ENCODE results near the gene MZF1. TPM values are rescaled to one million over a fixed set of nuclear protein-coding genes. Genes with fewer than 3 reads are reported as not detected.
"Not testable (repeated sequence)": the region's sequence is repeated elsewhere in the genome, so short reads cannot be mapped to it uniquely, and the experiment has no call there.

Gene MZF1
- polyA plus RNA-seq, 3 donors = 1.6 to 55.6 (median 1.7) TPM

GRCh38 chr19:58542641-58543372 lies 30.3 kb downstream of the MZF1 start:
- H3K4me3 ChIP-seq (replicated peaks in 1 of 3; ENCODE audit: low read depth in 2 of 3, low read length in 3 of 3) = peak overlapping the region in 1 of 3 experiments; percentile 93
- H3K27me3 ChIP-seq (ENCODE audit: control insufficient read depth in 2 of 2, insufficient read depth in 2 of 2, low read length in 2 of 2) = peaks cover 8 to 18% of the 10 kb centered on the region in 2 donors
- H2AFZ ChIP-seq (ENCODE audit: insufficient read depth, low read depth, low read length, poor library complexity, severe bottlenecking); H3K9ac ChIP-seq (ENCODE audit: insufficient read depth, low read length, poor library complexity, severe bottlenecking); H3K9me3 Mint-ChIP-seq; H3K36me3 ChIP-seq (replicated peaks in 1 of 2; ENCODE audit: control insufficient read depth in 1 of 2, insufficient read depth in 2 of 2, low read length in 2 of 2); intact Hi-C loops (cut with micrococcal nuclease); H3K4me3 Mint-ChIP-seq; H3K9me3 ChIP-seq (replicated peaks in 1 of 2; ENCODE audit: control insufficient read depth in 1 of 2, insufficient read depth in 1 of 2, low read length in 2 of 2); H3K4me2 ChIP-seq (replicated peaks; ENCODE audit: extremely low read depth, low read length, poor library complexity, severe bottlenecking): not testable (repeated sequence)
- Mint-ChIP-seq H3K36me3 (peaks cover 9 to 20% of the 10 kb centered on the region in 2 donors), H3K27me3 (ENCODE audit: low read depth in 3 of 3) (peaks cover 14 to 29% (median 21%) of the 10 kb centered on the region in 3 donors), H3K4me1 (peaks cover 45% of the 10 kb centered on the region), H3K27ac (peak overlapping the region; percentile 63 to 100 (median 99))
- H3K79me2 ChIP-seq (ENCODE audit: insufficient read depth, low read length) = peaks cover 32% of the 10 kb centered on the region
- peak in 1 of 3 donors; percentile 46 for DNase-seq
- H4K20me1 ChIP-seq (ENCODE audit: insufficient read depth, low read length) = peaks cover 32% of the 10 kb centered on the region
- peaks cover 39 to 43% of the 10 kb centered on the region in 2 donors for H3K4me1 ChIP-seq (ENCODE audit: control insufficient read depth in 1 of 2, insufficient read depth in 2 of 2, low read length in 2 of 2)
- WGBS (ENCODE audit: insufficient coverage) = 92% methylated on average over 15 of the region's 18 CpGs
- H3K27ac ChIP-seq (ENCODE audit: low read depth in 1 of 2, low read length in 2 of 2) = peak overlapping the region in 1 of 2 donors; percentile 100

GRCh38 chr19:58539169-58539559 lies 34.0 kb downstream of the MZF1 start:
- Mint-ChIP-seq H3K27me3 (ENCODE audit: low read depth in 3 of 3) (peaks cover 22 to 38% (median 27%) of the 10 kb centered on the region in 3 donors), H3K4me1 (peaks cover 30% of the 10 kb centered on the region), H3K27ac (peak overlapping the region in 1 of 7 donors; percentile 69)
- H3K4me3 Mint-ChIP-seq; intact Hi-C loops (cut with micrococcal nuclease); H3K9me3 Mint-ChIP-seq; H3K79me2 ChIP-seq (ENCODE audit: insufficient read depth, low read length); H3K4me2 ChIP-seq (replicated peaks; ENCODE audit: extremely low read depth, low read length, poor library complexity, severe bottlenecking); H3K27ac ChIP-seq (ENCODE audit: low read depth in 1 of 2, low read length in 2 of 2); H3K9ac ChIP-seq (ENCODE audit: insufficient read depth, low read length, poor library complexity, severe bottlenecking); H4K20me1 ChIP-seq (ENCODE audit: insufficient read depth, low read length); H2AFZ ChIP-seq (ENCODE audit: insufficient read depth, low read depth, low read length, poor library complexity, severe bottlenecking); H3K9me3 ChIP-seq (replicated peaks in 1 of 2; ENCODE audit: control insufficient read depth in 1 of 2, insufficient read depth in 1 of 2, low read length in 2 of 2); H3K36me3 Mint-ChIP-seq; H3K4me3 ChIP-seq (replicated peaks in 1 of 3; ENCODE audit: low read depth in 2 of 3, low read length in 3 of 3); H3K36me3 ChIP-seq (replicated peaks in 1 of 2; ENCODE audit: control insufficient read depth in 1 of 2, insufficient read depth in 2 of 2, low read length in 2 of 2): not testable (repeated sequence)
- Histone ChIP-seq H3K4me1 (ENCODE audit: control insufficient read depth in 1 of 2, insufficient read depth in 2 of 2, low read length in 2 of 2) (peaks cover 23 to 28% of the 10 kb centered on the region in 2 donors), H3K27me3 (ENCODE audit: control insufficient read depth in 2 of 2, insufficient read depth in 2 of 2, low read length in 2 of 2) (peaks cover 8 to 25% of the 10 kb centered on the region in 2 donors)
- peak in 1 of 3 donors; percentile 15 for DNase-seq
